KBM-7 (cell line): ENCODE measurements around the gene TXNRD2.

Source experiments
- DNase-seq: peaks from one replicate; pipeline ENCODE4 v3.0.0-alpha.2; 2015
- in situ Hi-C: fragments of 300-500 bp; cut with MboI; formaldehyde crosslinking; loops from 2 replicates; pipeline ENCODE4 v1.14.3; 2020; ENCODE audit warnings: low sequenced_read_pairs, low pct_unique_long_range_greater_than_20kb, mixed read lengths

TXNRD2 gene

DNA sequence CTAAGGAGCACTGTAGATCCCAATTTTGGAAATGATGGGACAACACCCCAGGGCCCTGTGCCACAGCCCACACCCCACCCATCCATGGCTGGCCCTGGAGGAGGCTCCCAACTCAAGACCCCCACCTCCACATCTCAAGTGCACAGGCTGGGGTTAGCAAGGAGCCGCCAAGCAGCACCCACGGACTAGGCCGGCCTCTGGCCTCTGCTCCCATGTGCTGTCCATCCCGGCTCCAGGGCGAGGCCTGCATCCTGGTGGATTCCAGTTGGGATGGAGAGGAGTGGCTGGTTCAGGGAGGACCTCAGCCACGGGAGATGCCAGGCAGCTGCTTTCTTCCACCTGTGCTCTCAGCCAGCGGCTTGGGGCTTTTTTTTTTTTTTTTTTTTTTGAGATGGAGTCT is 43.5 kb downstream of the TXNRD2 start:
- in situ Hi-C loops, result no loop called here
- DNase-seq, result no peak

DNA sequence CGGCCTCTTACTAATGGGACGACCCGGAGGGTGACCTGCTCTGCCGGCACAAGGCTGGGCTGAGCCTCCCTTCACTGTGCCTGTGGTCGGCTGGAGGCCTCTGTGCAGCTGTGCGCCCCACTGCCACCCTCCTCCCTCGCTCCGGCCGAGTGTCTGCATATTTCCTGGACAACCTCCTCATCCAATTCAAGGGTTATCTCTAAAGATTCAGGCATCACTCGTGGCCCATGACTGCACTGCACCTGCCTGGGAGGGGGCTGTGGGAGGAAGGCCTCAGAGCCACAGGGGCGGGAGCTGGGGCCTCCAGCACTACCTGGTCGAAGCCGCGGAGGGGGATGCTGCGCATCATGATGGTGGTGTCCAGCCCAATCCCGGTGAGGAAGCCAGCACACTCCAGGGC is 43.9 kb downstream of the TXNRD2 start:
- in situ Hi-C loops, result no loop called here
- DNase-seq, result no peak

GRCh38 chr22:19896665-19897355 is 44.8 kb downstream of the TXNRD2 start:
- in situ Hi-C loops, result no loop called here
- DNase-seq, result no peak

GRCh38 chr22:19895160-19895849 is 46.3 kb downstream of the TXNRD2 start:
- DNase-seq, result no peak
- in situ Hi-C loops, result no loop called here

GRCh38 chr22:19893363-19893762 is 48.3 kb downstream of the TXNRD2 start:
- DNase-seq, result no peak
- in situ Hi-C loops, result no loop called here

DNA sequence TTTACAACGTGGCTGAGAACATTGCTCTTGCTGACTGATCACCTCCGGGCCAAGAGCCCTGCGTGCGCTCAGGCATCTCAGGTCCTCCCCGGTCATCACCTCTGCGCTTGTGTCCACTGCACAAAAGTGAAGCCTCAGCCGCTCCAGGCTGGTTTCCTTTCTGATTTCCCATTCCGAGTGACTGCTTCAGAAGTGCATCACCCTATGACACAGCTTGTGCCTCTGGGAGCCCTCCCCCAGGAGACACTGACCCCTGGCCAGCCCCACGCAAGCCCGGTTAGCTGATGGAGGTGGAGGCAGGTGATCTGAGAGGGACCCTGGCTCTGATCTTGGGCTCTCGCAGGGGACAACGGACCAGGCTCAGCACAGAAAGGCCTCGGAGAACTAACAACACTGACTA is 48.7 kb downstream of the TXNRD2 start:
- in situ Hi-C loops, result no loop called here
- DNase-seq, result no peak

- DNase-seq, result peak; percentile 70
- in situ Hi-C loops, result no loop called here
These were observed 49.2 kb downstream of the TXNRD2 start for GRCh38 chr22:19892257-19892879.

DNA sequence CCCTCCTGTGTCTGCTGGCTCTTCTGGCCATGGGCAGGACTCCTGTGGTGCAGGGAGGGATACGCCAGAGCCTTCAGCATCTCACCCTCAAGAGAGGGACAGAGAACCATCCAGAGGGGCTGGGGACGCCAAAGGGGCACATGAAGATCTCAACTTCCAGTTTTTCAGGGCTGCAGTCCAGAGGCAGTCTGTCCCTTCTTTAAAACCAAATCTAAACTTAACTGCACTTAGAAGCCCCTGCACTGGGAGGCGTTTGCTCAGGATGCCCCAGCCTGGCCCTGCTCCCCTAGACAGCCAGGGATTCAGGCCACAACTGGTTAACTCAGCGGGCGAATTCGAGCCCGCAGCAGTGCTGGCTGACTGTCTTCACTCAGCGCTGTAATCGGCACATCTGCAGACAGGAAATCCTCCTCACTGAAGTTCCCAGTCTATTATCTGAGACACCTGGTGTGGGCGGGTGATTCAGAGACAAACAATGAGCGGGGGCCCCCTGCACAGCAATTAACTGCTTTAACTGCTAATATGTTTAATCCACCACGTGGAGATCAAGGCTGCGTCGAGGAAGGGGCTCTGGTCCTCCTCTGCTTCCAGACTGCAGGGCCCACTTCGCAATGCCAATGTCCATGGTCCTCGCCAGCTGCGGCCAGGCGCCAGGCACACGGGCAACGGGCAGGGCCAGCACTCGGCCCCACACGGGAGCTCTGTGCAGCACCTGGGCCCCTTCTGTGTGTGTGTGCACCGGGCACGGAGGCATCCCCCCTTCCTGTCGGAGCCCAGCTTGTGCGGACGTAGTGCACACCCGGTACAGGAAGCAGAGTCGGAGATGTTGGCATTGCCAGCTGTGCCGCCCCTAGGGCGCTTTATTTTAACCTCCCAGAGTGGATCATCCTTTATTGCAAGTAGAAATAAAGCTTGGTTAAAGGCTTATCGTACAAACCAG is 50.0 kb downstream of the TXNRD2 start:
- in situ Hi-C loops, result no loop called here
- peak; percentile 95 for DNase-seq

DNA sequence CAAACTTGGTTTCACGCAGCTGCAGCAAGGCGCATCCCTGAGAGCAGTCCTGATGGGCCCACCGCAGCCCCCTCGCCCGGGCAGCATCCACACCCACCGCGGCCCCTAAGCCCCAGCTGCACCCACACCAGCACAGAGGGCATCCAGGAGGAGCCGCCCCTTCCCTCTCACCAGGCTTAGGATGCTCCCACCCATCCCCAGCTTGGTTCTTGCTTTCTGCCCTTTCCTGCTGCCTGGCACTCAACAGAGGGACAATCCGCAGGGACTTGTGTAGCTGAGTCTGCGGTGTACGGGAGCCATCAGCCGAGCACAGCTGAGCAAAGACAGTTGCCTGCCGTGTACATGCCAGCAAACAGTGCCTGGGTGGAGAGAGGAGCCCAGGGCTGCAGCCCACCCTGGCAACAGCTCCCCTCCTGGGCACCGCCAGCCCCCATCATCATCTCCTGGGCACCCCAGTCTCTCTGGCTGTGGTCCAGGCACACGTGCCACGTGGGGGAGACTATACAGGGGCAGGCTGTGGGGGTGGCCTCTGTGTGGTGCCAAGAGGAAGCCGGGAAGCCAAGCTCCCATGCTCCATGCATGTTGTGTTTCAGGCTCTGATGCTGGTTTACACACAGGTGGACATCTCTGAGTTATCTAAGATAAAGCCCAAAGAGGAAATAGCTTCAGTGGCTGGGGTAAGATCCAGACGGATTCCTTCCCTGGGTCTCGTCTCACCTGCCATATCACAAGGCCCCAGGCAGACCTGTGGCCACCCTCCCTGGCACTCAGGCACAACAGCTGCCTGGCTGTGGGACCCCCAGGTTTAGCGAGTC is 50.9 kb downstream of the TXNRD2 start:
- in situ Hi-C loops, result no loop called here
- peak; percentile 13 for DNase-seq

DNA sequence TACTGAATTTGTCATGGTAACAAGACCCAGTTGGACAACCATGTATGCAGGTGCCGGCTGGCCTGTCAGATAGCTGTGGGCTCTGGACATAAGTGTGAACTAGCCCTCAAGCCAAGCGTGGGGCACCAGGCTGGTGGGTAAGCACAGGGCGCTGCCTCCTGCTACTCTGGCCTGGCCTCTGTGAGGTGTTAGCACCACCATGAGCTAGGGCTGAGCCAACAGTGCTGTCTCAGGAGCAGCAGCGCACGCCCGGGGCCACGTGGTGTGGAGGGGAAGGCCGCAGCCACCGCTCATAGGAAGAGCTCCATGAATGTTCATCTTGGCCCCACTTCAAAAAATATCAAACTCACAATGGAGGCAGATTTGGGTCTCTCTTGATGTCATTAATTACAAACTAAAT is 51.7 kb downstream of the TXNRD2 start:
- in situ Hi-C loops, result loop anchor here (10.0 kb wide), 1 partner anchor 75 kb away; no protein-coding TSS in a partner anchor

GRCh38 chr22:19888131-19888746 is 53.4 kb downstream of the TXNRD2 start:
- in situ Hi-C loops, result loop anchor here (10.0 kb wide), 1 partner anchor 73 kb away; no protein-coding TSS in a partner anchor
- no peak for DNase-seq

More for the DNA sequence above, 51.7 kb downstream of the TXNRD2 start:
- no peak for DNase-seq

DNA sequence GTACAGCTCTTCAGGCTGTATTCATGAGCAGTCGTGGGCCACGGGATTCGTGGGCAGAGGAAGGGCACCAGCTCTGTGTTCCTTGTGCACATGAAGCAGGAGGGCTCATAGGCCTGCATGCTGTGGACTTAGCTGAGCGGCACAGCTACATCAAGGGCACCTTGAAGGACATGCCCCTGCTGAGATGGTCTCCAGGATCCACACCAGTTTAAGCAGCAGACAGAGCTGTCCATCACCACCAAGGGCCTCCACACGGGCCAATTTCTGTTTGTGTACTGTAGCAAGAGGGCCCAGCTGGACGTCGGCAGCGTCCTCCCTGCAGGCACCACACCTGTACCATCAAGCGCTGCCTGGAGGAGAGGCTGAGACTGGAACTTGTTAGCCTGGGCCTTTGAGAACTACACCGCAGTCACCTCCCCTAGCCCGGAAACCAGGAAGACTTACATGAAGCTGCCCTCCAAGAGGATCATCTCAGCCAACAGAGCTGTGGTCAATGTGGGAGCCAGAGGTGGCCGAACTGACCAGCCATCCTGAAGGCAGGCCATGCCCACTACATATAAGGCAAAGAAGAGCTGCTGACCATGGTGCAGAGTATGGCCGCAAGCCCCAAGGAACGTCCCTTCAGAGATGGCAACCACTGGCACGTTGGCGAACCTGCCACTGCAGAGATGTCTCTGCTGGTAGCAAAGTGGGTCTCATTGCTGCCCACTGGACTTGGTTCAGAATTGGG is 54.2 kb downstream of the TXNRD2 start:
- no peak for DNase-seq
- in situ Hi-C loops, result loop anchor here (10.0 kb wide), 1 partner anchor 73 kb away; no protein-coding TSS in a partner anchor

DNA sequence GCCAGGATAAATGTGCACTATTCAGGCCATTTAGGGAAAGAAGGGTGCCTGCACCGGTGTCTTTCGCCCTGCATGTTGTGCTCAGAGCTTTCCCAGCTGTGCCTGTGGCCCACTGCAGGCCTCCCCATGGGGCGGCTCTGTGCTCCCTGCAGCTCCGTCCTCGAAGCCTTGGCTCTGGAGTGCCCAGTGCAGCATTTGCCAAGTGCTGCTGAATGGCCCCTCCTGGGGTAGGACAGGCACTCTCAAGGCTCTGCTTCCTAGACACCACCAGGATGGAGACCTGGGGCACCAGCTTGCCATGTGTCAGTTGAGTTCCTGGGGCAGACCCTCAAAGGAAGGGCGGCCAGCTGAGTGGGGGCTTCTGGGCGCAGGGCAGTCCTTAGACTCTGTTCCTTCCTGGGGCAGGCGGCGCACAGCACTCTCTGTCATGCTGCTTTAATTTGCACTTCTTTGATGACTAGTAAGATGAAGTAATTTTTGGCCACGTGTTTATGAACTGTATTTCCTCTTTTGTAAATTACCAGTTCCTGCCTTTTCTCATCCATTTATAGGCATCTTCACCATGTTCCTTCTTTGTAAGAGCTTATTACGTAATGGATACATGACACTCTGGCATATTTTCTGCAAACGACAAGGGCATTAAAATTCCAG is 54.9 kb downstream of the TXNRD2 start:
- peak; percentile 96 for DNase-seq
- in situ Hi-C loops, result loop anchor here (10.0 kb wide), 1 partner anchor 72 kb away; no protein-coding TSS in a partner anchor

DNA sequence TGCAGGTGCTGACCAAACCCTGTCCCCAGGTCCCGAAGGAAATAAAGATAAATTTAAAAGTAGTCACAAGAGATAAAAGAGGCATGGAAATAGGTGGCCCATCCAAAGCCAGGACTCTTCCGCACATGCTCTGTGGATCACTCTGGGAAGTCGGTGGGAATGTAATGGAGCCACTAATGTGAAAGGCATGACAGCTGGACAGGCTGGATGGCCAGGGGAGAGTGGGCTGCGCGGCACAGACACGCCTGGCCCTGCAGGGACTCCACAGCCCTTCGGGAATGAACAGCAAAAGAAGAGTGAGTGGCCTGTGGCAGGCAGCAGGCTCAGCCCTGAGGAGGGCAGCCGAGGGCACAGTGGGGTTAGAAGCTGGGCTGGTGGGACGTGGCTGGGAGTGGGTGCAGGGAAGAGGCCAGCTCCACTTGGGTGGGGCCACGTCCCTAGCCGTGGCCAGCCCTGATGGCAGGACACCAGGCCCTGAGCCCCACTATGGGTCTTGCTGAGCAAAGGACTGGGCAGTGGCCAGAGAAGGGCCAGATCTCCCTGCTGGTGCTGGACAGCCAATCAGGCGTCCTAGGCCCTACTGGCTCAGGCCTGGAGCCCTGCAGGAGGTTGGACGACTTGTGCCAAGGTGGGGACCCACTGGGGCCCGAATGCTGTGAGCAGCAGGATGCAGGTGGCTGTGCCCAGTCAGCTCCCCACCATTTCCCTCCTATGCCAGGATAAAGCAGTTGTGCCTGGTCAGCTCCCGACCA is 55.6 kb downstream of the TXNRD2 start:
- in situ Hi-C loops, result loop anchor here (10.0 kb wide), 1 partner anchor 71 kb away; no protein-coding TSS in a partner anchor
- DNase-seq, result no peak

GRCh38 chr22:19884954-19885751 is 56.5 kb downstream of the TXNRD2 start:
- in situ Hi-C loops, result loop anchor here (10.0 kb wide), 1 partner anchor 70 kb away; no protein-coding TSS in a partner anchor
- no peak for DNase-seq
